PC-9 (cell line): ENCODE measurements around the gene LRRC2. TPM values are rescaled to one million over a fixed set of nuclear protein-coding genes. Genes with fewer than 3 reads are reported as not detected.
"Not testable (repeated sequence)": the region's sequence is repeated elsewhere in the genome, so short reads cannot be mapped to it uniquely, and the experiment has no call there.

Experiments used
- BruUV-seq: library from RNA; stranded (reverse); fragments of 400-500 nt; replicated peaks from 2 replicates; lab custom pipeline; 2021; lab: Mats Ljungman, UMichigan
- CTCF ChIA-PET: fragments of 300-600 bp; sonication (Branson Sonifier 250); formaldehyde crosslinking; loops from one replicate; lab custom pipeline; 2022; ENCODE audit warnings: antibody characterized with exemption; lab: Charles Lee
- POLR2A ChIA-PET: fragments of 300-600 bp; sonication (Branson Sonifier 250); formaldehyde crosslinking; loops from one replicate; lab custom pipeline; 2022; ENCODE audit warnings: antibody characterized with exemption; ENCODE audit not compliant: unreplicated experiment; lab: Charles Lee
- DNase-seq, 2 experiments: peaks; one replicate each; pipeline versions ENCODE4 v3.0.0 to v3.0.0-alpha.2; 2015 to 2022; ENCODE audit warnings: mixed read lengths in 1 of 2
- H2AFZ ChIP-seq: fragments of 200-600 bp; sonication (generic); 2 replicates; pipeline ENCODE4 v1.8.1; 2017; ENCODE audit warnings: antibody characterized with exemption
- H3F3A ChIP-seq: fragments of 200-600 bp; sonication (generic); 2 replicates; pipeline ENCODE4 v1.8.1; 2017; ENCODE audit warnings: antibody characterized with exemption, mild to moderate bottlenecking, low read depth; ENCODE audit not compliant: insufficient read depth
- H3K27ac ChIP-seq: fragments of 200-600 bp; sonication (generic); 2 replicates; pipeline ENCODE4 v1.6.1; 2016; ENCODE audit warnings: mixed run types
- H3K27me3 ChIP-seq: fragments of 200-600 bp; sonication (generic); 2 replicates; pipeline ENCODE4 v1.6.1; 2016; ENCODE audit warnings: low read depth, mixed run types; ENCODE audit not compliant: insufficient read depth
- H3K36me3 ChIP-seq: fragments of 200-600 bp; sonication (generic); 2 replicates; pipeline ENCODE4 v1.6.1; 2016; ENCODE audit warnings: low read depth, mixed run types
- H3K4me1 ChIP-seq: fragments of 200-600 bp; sonication (generic); replicated peaks from 2 replicates; pipeline ENCODE4 v1.6.1; 2016; ENCODE audit warnings: mixed run types; ENCODE audit not compliant: insufficient read depth
- H3K4me2 ChIP-seq: fragments of 200-600 bp; sonication (generic); 2 replicates; pipeline ENCODE4 v1.6.1; 2017; ENCODE audit warnings: mixed run types
- H3K4me3 ChIP-seq: fragments of 200-600 bp; sonication (generic); 2 replicates; pipeline ENCODE4 v1.6.1; 2016; ENCODE audit warnings: mixed run types
- H3K79me2 ChIP-seq: fragments of 200-600 bp; sonication (generic); 2 replicates; pipeline ENCODE4 v1.6.1; 2017; ENCODE audit warnings: low read depth, mixed run types
- H3K9me2 ChIP-seq: fragments of 200-600 bp; sonication (generic); 2 replicates; pipeline ENCODE4 v1.8.1; 2017; ENCODE audit warnings: mild to moderate bottlenecking; ENCODE audit not compliant: insufficient read depth
- H3K9me3 ChIP-seq: fragments of 200-600 bp; sonication (generic); 2 replicates; pipeline ENCODE4 v1.8.1; 2016; ENCODE audit warnings: low read depth; ENCODE audit not compliant: insufficient read depth
- H4K20me1 ChIP-seq: fragments of 200-600 bp; sonication (generic); 2 replicates; pipeline ENCODE4 v1.8.1; 2017; ENCODE audit not compliant: insufficient read depth
- CTCF ChIP-seq: fragments of 200-600 bp; sonication (generic); conservative IDR thresholded peaks from 2 replicates; pipeline ENCODE4 v1.6.1; 2017; ENCODE audit warnings: mixed run types, antibody characterized with exemption, mild to moderate bottlenecking, moderate library complexity
- EZH2 ChIP-seq: fragments of 200-600 bp; sonication (generic); IDR thresholded peaks from 2 replicates; pipeline ENCODE4 v1.8.0; 2017; ENCODE audit warnings: antibody characterized with exemption, low read depth
- intact Hi-C: fragments of 100-400 bp; cut with micrococcal nuclease; formaldehyde crosslinking; loops from one replicate; pipeline ENCODE4 v1.10.0; 2022; ENCODE audit not compliant: unreplicated experiment
- total RNA-seq: library from RNA; stranded (reverse); gene quantifications from 2 replicates; pipeline ENCODE4 v1.2.3, GENCODE V29; 2021

Gene LRRC2
- total RNA-seq, 1 experiment from 2014 or later: 0.22 TPM

GRCh38 chr3:46540550-46540949 lies 25.6 kb downstream of the LRRC2 start:
- DNase-seq: no peak
- Histone ChIP-seq H3F3A (no peaks in the 10 kb centered on the region), H3K4me2 (no peak overlapping the region), H3K4me1 (peaks cover 12% of the 10 kb centered on the region), H3K9me3 (no peaks in the 10 kb centered on the region), H3K27ac (no peak overlapping the region), H3K36me3 (no peaks in the 10 kb centered on the region), H3K9me2 (no peaks in the 10 kb centered on the region), H3K27me3 (no peaks in the 10 kb centered on the region), H3K79me2 (no peaks in the 10 kb centered on the region), H2AFZ (no peak overlapping the region), H3K4me3 (no peak overlapping the region), H4K20me1 (no peaks in the 10 kb centered on the region)
- BruUV-seq: no TSS peak
- CTCF ChIA-PET: no interaction called here
- intact Hi-C loops: no loop called here
- TF ChIP-seq EZH2: no peak
- no peak for TF ChIP-seq CTCF
- POLR2A ChIA-PET: no interaction called here

GRCh38 chr3:46539443-46540005 lies 26.6 kb downstream of the LRRC2 start:
- TF ChIP-seq EZH2 (no peak), CTCF (no peak)
- Histone ChIP-seq H3K4me1 (peaks cover 12% of the 10 kb centered on the region), H3K79me2 (no peaks in the 10 kb centered on the region), H3K4me3 (no peak overlapping the region), H3K36me3 (no peaks in the 10 kb centered on the region), H3K27me3 (no peaks in the 10 kb centered on the region), H3F3A (no peaks in the 10 kb centered on the region), H4K20me1 (no peaks in the 10 kb centered on the region), H3K4me2 (no peak overlapping the region), H3K27ac (no peak overlapping the region), H3K9me2 (no peaks in the 10 kb centered on the region), H3K9me3 (no peaks in the 10 kb centered on the region), H2AFZ (no peak overlapping the region)
- intact Hi-C loops: no loop called here
- no peak for DNase-seq
- CTCF ChIA-PET: no interaction called here
- POLR2A ChIA-PET: no interaction called here
- BruUV-seq: no TSS peak

GRCh38 chr3:46538803-46539442 lies 27.2 kb downstream of the LRRC2 start:
- TF ChIP-seq EZH2: no peak
- POLR2A ChIA-PET: interaction anchor here (0.6 kb wide), 1 partner anchor 9 kb away, joined by 3 read pairs; no protein-coding TSS in a partner anchor
- Histone ChIP-seq H3F3A (no peaks in the 10 kb centered on the region), H3K27ac (no peak overlapping the region), H3K4me1 (peaks cover 12% of the 10 kb centered on the region), H3K79me2 (no peaks in the 10 kb centered on the region), H3K4me2 (no peak overlapping the region), H3K27me3 (no peaks in the 10 kb centered on the region), H3K9me3 (no peaks in the 10 kb centered on the region), H3K4me3 (no peak overlapping the region), H3K36me3 (no peaks in the 10 kb centered on the region), H2AFZ (no peak overlapping the region), H3K9me2 (no peaks in the 10 kb centered on the region), H4K20me1 (no peaks in the 10 kb centered on the region)
- no peak for DNase-seq
- CTCF ChIA-PET: interaction anchor here (0.7 kb wide), 1 partner anchor 826 kb away, joined by 4 read pairs; no protein-coding TSS in a partner anchor
- intact Hi-C loops: no loop called here
- BruUV-seq: no TSS peak

GRCh38 chr3:46538425-46538802 lies 27.7 kb downstream of the LRRC2 start:
- H3K27ac ChIP-seq, H3K79me2 ChIP-seq, H3K4me3 ChIP-seq, H3K9me3 ChIP-seq, H4K20me1 ChIP-seq, BruUV-seq, intact Hi-C loops, DNase-seq, H3K4me2 ChIP-seq, H3K27me3 ChIP-seq, H3K9me2 ChIP-seq, H2AFZ ChIP-seq, H3K36me3 ChIP-seq, H3F3A ChIP-seq: not testable (repeated sequence)
- CTCF ChIA-PET: interaction anchor here (0.7 kb wide), 1 partner anchor 825 kb away, joined by 4 read pairs; no protein-coding TSS in a partner anchor
- peaks cover 12% of the 10 kb centered on the region for H3K4me1 ChIP-seq
- POLR2A ChIA-PET: interaction anchor here (0.6 kb wide), 1 partner anchor 10 kb away, joined by 3 read pairs; no protein-coding TSS in a partner anchor
